ENCODE data around the gene EZH2. TPM values are rescaled to one million over a fixed set of nuclear protein-coding genes. Genes with fewer than 3 reads are reported as not detected.

The EZH2 gene
- total and polyA plus RNA-seq, 2 donors (not counting 3 experiments of a cell fraction or from before 2014, with no cell fraction given), result 16.9 to 33.4 TPM

DNA sequence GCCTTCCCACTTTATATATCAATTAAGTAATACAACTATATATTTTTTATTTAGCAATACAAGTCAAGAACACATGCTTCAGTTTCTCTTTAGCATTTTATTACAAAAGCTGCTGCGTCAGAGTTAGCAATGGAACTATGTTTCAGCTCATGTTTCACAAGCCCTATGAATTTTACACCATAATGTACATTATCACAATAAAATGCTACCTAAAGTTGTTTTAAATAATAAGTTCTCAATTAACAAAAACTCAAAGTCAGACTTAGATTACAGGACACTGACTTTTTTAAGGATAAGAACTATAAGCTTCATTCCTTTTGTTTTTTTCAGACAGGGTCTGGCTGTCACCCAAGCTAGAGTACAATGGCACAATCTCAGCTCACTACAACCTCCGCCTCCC, 52.3 kb downstream of the EZH2 start:
- intact Hi-C loops (cut with micrococcal nuclease) (no loop called here), dilution Hi-C loops (cut with MboI; ENCODE audit: extremely low pct_ligation_motif_present, low sequenced_read_pairs) (no loop called here)
- Histone ChIP-seq H3K4me2 (ENCODE audit: insufficient read depth, low read length) (no peak overlapping the region), H3K9me3 (replicated peaks; ENCODE audit: control insufficient read depth, insufficient read depth, low read length) (no peaks in the 10 kb centered on the region), H3K4me3 (replicated peaks in 1 of 3; ENCODE audit: insufficient read depth in 1 of 3, low read depth in 1 of 3, low read length in 3 of 3) (no peak overlapping the region), H3K9ac (replicated peaks; ENCODE audit: extremely low read depth, insufficient read depth, low read length) (no peak overlapping the region), H3K27ac (ENCODE audit: insufficient read depth, low read depth, low read length) (no peak overlapping the region), H3K27me3 (ENCODE audit: control insufficient read depth in 2 of 2, insufficient read depth in 2 of 2, low read length in 2 of 2) (no peaks in the 10 kb centered on the region), H3K79me2 (ENCODE audit: control insufficient read depth, insufficient read depth, low read length) (peaks cover 28% of the 10 kb centered on the region), H2AFZ (ENCODE audit: low read depth, low read length) (no peak overlapping the region), H3K4me1 (ENCODE audit: control insufficient read depth, extremely low read depth, insufficient read depth, low read length) (no peaks in the 10 kb centered on the region), H4K20me1 (replicated peaks; ENCODE audit: control insufficient read depth, extremely low read depth, insufficient read depth, low read length) (peaks cover 4% of the 10 kb centered on the region), H3K36me3 (ENCODE audit: control insufficient read depth in 2 of 2, extremely low read depth in 1 of 2, insufficient read depth in 2 of 2, low read length in 2 of 2) (peaks cover 0 to 4% of the 10 kb centered on the region in 2 experiments), H3K9me1 (replicated peaks; ENCODE audit: control insufficient read depth, extremely low read depth, insufficient read depth, low read length) (no peaks in the 10 kb centered on the region)
- CTCF ChIA-PET, result interaction anchor here (1.1 to 1.6 kb wide), 2 partner anchors 9 to 25 kb away, joined by 3 to 7 read pairs; no protein-coding TSS in a partner anchor
- BruUV-seq (replicated peaks), result no TSS peak
- no peak for TF ChIP-seq FOS (IDR thresholded peaks at IDR 0.05; ENCODE audit: borderline replicate concordance, insufficient read depth, low read length)
- DNase-seq (ENCODE audit: low read depth, low spot score) (no peak), FAIRE-seq (no peak)
- POLR2A ChIA-PET, result no interaction called here

DNA sequence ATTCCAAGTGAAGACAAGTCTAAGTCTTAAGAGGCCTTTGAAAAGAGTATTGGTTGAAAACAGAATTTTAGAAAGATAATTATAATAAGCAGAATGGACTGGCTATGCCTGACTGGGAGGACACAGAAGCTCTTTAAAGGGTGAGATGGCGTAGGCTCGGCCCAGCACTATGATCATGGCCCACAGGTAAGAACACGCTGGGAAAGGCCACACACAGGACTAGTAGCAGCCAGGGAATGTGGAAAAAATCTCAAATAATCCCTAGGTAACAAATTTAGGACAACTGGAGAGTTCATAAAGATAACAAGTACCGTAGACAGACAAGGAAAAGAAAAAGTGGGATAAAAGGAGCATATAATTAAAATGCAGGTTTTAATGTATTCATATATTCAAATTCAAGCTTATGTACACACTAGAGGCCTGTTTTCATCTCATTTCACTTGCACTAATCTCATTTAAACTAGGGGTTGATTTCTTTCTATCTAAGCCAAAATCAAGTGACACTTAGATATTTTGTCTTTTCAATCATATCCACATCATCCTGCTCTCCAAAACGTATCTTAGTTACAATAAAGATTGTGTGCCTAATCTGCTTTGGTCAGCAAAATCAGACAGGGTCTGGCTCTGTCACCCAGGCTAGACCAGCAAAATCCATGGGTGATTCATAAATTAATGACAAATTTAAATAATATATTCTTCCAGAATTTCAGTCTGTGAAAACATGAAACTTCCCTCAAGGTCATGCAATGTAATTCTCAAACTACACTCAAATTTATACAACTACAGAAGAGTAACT, 53.0 kb downstream of the EZH2 start:
- Histone ChIP-seq H3K36me3 (ENCODE audit: control insufficient read depth in 2 of 2, extremely low read depth in 1 of 2, insufficient read depth in 2 of 2, low read length in 2 of 2) (peaks cover 0 to 4% of the 10 kb centered on the region in 2 experiments), H4K20me1 (replicated peaks; ENCODE audit: control insufficient read depth, extremely low read depth, insufficient read depth, low read length) (peaks cover 4% of the 10 kb centered on the region), H3K4me3 (replicated peaks in 1 of 3; ENCODE audit: insufficient read depth in 1 of 3, low read depth in 1 of 3, low read length in 3 of 3) (no peak overlapping the region), H3K79me2 (ENCODE audit: control insufficient read depth, insufficient read depth, low read length) (peaks cover 22% of the 10 kb centered on the region), H2AFZ (ENCODE audit: low read depth, low read length) (no peak overlapping the region), H3K27ac (ENCODE audit: insufficient read depth, low read depth, low read length) (no peak overlapping the region), H3K27me3 (ENCODE audit: control insufficient read depth in 2 of 2, insufficient read depth in 2 of 2, low read length in 2 of 2) (no peaks in the 10 kb centered on the region), H3K4me1 (ENCODE audit: control insufficient read depth, extremely low read depth, insufficient read depth, low read length) (no peaks in the 10 kb centered on the region), H3K9me1 (replicated peaks; ENCODE audit: control insufficient read depth, extremely low read depth, insufficient read depth, low read length) (no peaks in the 10 kb centered on the region), H3K9me3 (replicated peaks; ENCODE audit: control insufficient read depth, insufficient read depth, low read length) (no peaks in the 10 kb centered on the region), H3K9ac (replicated peaks; ENCODE audit: extremely low read depth, insufficient read depth, low read length) (no peak overlapping the region), H3K4me2 (ENCODE audit: insufficient read depth, low read length) (no peak overlapping the region)
- TF ChIP-seq, protein P1, sequence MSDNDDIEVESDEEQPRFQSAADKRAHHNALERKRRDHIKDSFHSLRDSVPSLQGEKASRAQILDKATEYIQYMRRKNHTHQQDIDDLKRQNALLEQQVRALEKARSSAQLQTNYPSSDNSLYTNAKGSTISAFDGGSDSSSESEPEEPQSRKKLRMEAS (IDR thresholded peaks at IDR 0.05; ENCODE audit: insufficient read depth, insufficient read length), result no peak
- no peak for TF ChIP-seq POLR2AphosphoS5 (IDR thresholded peaks at IDR 0.05; ENCODE audit: insufficient read depth, low read depth, low read length)
- no peak for TF ChIP-seq POLR2A (IDR thresholded peaks at IDR 0.05; ENCODE audit: low read depth, low read length)
- TF ChIP-seq EZH2 (IDR thresholded peaks at IDR 0.05; ENCODE audit: borderline replicate concordance, low read depth, low read length, severe bottlenecking), result no peak
- TF ChIP-seq GATA2 (IDR thresholded peaks at IDR 0.05; ENCODE audit: insufficient read depth, insufficient read length, low read depth, low read length), result no peak
- TF ChIP-seq JUN (IDR thresholded peaks at IDR 0.05; ENCODE audit: borderline replicate concordance, insufficient read depth, insufficient read length, low read depth), result no peak
- intact Hi-C loops (cut with micrococcal nuclease) (no loop called here), dilution Hi-C loops (cut with MboI; ENCODE audit: extremely low pct_ligation_motif_present, low sequenced_read_pairs) (no loop called here)
- DNase-seq (ENCODE audit: low read depth, low spot score) (no peak), FAIRE-seq (no peak)
- no TSS peak for BruUV-seq (replicated peaks)
- ChIA-PET POLR2A (no interaction called here), CTCF (interaction anchor here (1.1 to 1.6 kb wide), 2 partner anchors 9 to 25 kb away, joined by 3 to 7 read pairs; no protein-coding TSS in a partner anchor)
